NCI-H82 treated with DMSO at 0.1 percent for 48 hours (cell line): Measurements from ENCODE around the gene DNAJC25.
"Not testable (repeated sequence)": the region's sequence is repeated elsewhere in the genome, so short reads cannot be mapped to it uniquely, and the experiment has no call there.

ENCODE experiments used
- DNase-seq: peaks from one replicate; lab custom pipeline; 2025; ENCODE audit not compliant: unreplicated experiment; lab: John Stamatoyannopoulos, UW

Gene DNAJC25

GRCh38 chr9:111663301-111663823 lies 32.2 kb downstream of the DNAJC25 start:
- DNase-seq = no peak

- DNase-seq = no peak
Observed at GRCh38 chr9:111668026-111668573, 37.0 kb downstream of the DNAJC25 start.

- not testable (repeated sequence) for DNase-seq
Observed at GRCh38 chr9:111668601-111669000, 37.5 kb downstream of the DNAJC25 start.

- no peak for DNase-seq
Observed at GRCh38 chr9:111674319-111674718, 43.2 kb downstream of the DNAJC25 start.

- no peak for DNase-seq
Observed at GRCh38 chr9:111676116-111676515, 45.0 kb downstream of the DNAJC25 start.

GRCh38 chr9:111678293-111678692 lies 47.2 kb downstream of the DNAJC25 start:
- DNase-seq = no peak

GRCh38 chr9:111679199-111679598 lies 48.1 kb downstream of the DNAJC25 start:
- DNase-seq = no peak

- DNase-seq = no peak
Observed at GRCh38 chr9:111683392-111683791, 52.3 kb downstream of the DNAJC25 start.

GRCh38 chr9:111691672-111692329 lies 60.7 kb downstream of the DNAJC25 start:
- peak; percentile 54 for DNase-seq

- DNase-seq = no peak
Observed at GRCh38 chr9:111696796-111697195, 65.7 kb downstream of the DNAJC25 start.

- DNase-seq = no peak
Observed at GRCh38 chr9:111700776-111701175, 69.6 kb downstream of the DNAJC25 start.
